Breast epithelium (tissue), 3 donors: ENCODE data around the gene DCAF8.

Experiments used
- CTCF ChIP-seq, 3 donors: fragments of 450-650 bp; IDR thresholded peaks; one replicate each; pipeline ENCODE4 v1.5.1; 2016 to 2017; ENCODE audit warnings: antibody characterized with exemption in 3 of 3, mild to moderate bottlenecking in 3 of 3, moderate library complexity in 3 of 3
- POLR2A ChIP-seq: fragments of 450-650 bp; IDR thresholded peaks from one replicate; pipeline ENCODE4 v1.6.1; 2016; ENCODE audit warnings: antibody characterized with exemption, mild to moderate bottlenecking, moderate library complexity
- POLR2AphosphoS5 ChIP-seq, 3 donors: sonication (generic); formaldehyde crosslinking; IDR thresholded peaks; one replicate each; pipeline ENCODE4 v1.6.1; 2017; ENCODE audit warnings: antibody characterized with exemption in 3 of 3

- no peak for TF ChIP-seq CTCF (IDR thresholded peaks at IDR 0.05)
- TF ChIP-seq POLR2A = no peak
- TF ChIP-seq POLR2AphosphoS5 (IDR thresholded peaks at IDR 0.05) = no peak
Observed at GRCh38 chr1:160260406-160261382, 1.7 kb downstream of the DCAF8 start.
